Right atrium auricular region (tissue), 2 donors: ENCODE results near the gene TBX2. TPM values are rescaled to one million over a fixed set of nuclear protein-coding genes. Genes with fewer than 3 reads are reported as not detected.
"Not testable (repeated sequence)": the region's sequence is repeated elsewhere in the genome, so short reads cannot be mapped to it uniquely, and the experiment has no call there.

Source experiments
- DNase-seq: peaks from one replicate; pipeline ENCODE4 v3.0.0-alpha.2; 2019; ENCODE audit warnings: low spot score
- H3K27ac ChIP-seq, 2 donors: fragments of 200-600 bp; sonication (generic); 1 replicate in 1 of 2; 2 replicates in 1 of 2; pipeline ENCODE4 v1.5.1; 2016 to 2019
- H3K27me3 ChIP-seq, 2 donors: fragments of 200-600 bp; sonication (generic); one replicate each; pipeline versions ENCODE4 v1.5.1 to v1.6.0; 2017 to 2019
- H3K36me3 ChIP-seq: fragments of 200-600 bp; sonication (generic); one replicate; pipeline ENCODE4 v1.5.1; 2016
- H3K4me1 ChIP-seq, 2 donors: fragments of 200-600 bp; sonication (generic); one replicate each; pipeline versions ENCODE4 v1.5.1 to v1.6.0; 2017 to 2019
- H3K4me3 ChIP-seq, 2 donors: fragments of 200-600 bp; sonication (generic); 1 replicate in 1 of 2; 2 replicates in 1 of 2; pipeline ENCODE4 v1.5.1; 2017 to 2019; ENCODE audit warnings: mild to moderate bottlenecking in 1 of 2, moderate library complexity in 1 of 2
- H3K9me3 ChIP-seq, 2 donors: fragments of 200-600 bp; sonication (generic); one replicate each; pipeline ENCODE4 v1.5.1; 2019
- total RNA-seq, 2 donors: library from RNA; depleted of rRNA; stranded (reverse); fragments of >200 nt; gene quantifications; one replicate each; pipeline ENCODE4 v1.1.0, GENCODE V29; 2016
- TF ChIP-seq, protein P1 (sequence below), 2 donors: fragments of 200-600 bp; sonication (generic); IDR thresholded peaks; one replicate each; pipeline ENCODE4 v1.5.1; 2019; ENCODE audit warnings: antibody characterized with exemption in 2 of 2

Gene TBX2
- total RNA-seq, 2 donors from 2014 or later, result 4.3 to 6.9 TPM

DNA sequence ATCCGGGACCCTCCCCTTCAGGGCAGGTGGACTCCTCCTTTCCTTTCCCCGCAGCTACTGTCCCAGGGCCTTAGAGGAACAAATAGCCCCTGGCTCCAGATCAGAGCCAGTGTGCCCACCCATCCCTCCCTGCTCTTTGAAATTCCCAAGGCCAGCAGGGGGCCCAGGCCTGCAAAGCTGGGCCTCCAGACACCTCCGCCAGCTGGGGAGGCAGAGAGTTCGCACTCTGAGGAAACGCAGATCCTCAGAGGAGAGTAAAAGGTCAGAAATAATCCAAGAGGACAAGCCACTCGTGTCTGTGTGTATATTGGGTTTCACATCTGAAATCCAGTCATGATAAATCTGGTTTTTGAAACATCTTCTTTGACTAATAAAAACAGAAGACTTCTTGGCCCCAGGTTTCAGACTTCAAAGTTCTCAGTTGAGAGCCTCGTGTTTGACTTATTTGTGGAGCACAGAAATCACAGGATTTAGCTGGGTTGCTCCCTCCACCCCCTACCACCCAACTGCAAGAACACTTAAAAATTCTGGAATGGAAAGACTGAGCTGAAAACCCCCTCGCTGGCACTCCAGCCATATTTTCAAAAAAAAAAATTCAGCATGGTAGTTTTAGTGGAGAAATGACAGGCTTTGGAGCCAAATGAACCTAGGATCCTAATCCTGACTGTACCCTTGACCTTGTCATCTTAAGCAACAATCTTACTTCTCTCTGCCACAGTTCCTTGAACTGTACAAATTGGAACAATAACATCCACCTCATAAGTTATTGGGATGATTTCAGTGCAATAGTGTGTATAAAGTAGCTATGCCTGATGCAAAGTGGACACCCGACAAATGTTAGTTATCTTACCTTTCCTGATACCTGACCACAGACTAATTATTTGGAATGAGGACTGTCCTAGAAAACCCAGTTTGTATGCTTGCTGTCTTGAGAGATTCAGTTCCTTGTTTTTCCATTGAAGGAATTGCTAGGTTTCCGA lies 44.5 kb upstream of the TBX2 start:
- Histone ChIP-seq H3K27ac (no peak overlapping the region), H3K4me3 (no peak overlapping the region), H3K4me1 (no peaks in the 10 kb centered on the region), H3K36me3 (no peaks in the 10 kb centered on the region), H3K27me3 (no peaks in the 10 kb centered on the region), H3K9me3 (no peaks in the 10 kb centered on the region)
- no peak for DNase-seq
- TF ChIP-seq, protein P1, sequence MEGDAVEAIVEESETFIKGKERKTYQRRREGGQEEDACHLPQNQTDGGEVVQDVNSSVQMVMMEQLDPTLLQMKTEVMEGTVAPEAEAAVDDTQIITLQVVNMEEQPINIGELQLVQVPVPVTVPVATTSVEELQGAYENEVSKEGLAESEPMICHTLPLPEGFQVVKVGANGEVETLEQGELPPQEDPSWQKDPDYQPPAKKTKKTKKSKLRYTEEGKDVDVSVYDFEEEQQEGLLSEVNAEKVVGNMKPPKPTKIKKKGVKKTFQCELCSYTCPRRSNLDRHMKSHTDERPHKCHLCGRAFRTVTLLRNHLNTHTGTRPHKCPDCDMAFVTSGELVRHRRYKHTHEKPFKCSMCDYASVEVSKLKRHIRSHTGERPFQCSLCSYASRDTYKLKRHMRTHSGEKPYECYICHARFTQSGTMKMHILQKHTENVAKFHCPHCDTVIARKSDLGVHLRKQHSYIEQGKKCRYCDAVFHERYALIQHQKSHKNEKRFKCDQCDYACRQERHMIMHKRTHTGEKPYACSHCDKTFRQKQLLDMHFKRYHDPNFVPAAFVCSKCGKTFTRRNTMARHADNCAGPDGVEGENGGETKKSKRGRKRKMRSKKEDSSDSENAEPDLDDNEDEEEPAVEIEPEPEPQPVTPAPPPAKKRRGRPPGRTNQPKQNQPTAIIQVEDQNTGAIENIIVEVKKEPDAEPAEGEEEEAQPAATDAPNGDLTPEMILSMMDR (IDR thresholded peaks at IDR 0.05), result no peak

DNA sequence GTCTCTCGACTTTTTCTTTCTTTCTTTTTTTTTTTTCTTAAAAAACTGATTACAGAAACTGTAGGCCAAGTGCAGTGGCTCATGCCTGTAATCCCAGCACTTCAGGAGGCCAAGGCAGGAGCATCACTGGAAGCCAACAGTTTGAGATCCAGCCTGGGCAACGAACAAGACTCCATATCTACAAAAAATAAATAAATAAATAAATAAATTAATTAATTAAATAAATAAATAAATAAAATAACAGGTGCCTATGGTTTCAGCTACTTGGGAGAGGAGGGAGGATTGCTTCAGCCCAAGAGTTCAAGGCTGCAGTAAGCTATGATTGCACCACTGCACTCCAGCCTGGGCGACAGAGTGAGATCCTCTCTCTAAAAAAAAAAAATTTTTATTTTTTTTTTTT lies 42.6 kb upstream of the TBX2 start:
- H3K9me3 ChIP-seq, H3K27me3 ChIP-seq, H3K27ac ChIP-seq, H3K4me3 ChIP-seq, DNase-seq, H3K36me3 ChIP-seq, H3K4me1 ChIP-seq: not testable (repeated sequence)

DNA sequence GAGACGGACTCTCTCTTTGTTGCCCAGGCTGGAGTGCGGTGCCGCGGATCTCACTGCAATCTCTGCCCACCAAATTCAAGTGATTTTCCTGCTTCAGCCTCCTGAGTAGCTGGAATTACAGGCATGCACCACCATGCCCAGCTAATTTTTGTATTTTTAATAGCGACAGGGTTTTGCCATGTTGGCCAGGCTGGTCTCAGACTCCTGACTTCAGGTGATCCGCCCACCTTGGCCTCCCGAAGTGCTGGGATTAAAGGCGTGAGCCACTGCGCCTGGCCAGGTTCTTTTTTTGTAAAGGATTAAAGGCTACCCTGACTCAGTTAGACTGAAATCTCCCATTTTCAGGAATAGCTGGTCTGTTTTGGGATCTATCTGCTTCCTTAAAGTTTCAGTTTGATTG lies 40.1 kb upstream of the TBX2 start:
- H3K4me1 ChIP-seq, H3K36me3 ChIP-seq, H3K4me3 ChIP-seq, H3K27ac ChIP-seq, H3K27me3 ChIP-seq, H3K9me3 ChIP-seq, DNase-seq: not testable (repeated sequence)

GRCh38 chr17:61360318-61360943 lies 39.2 kb upstream of the TBX2 start:
- Histone ChIP-seq H3K36me3 (no peaks in the 10 kb centered on the region), H3K9me3 (no peaks in the 10 kb centered on the region), H3K27ac (no peak overlapping the region), H3K4me3 (no peak overlapping the region), H3K27me3 (no peaks in the 10 kb centered on the region), H3K4me1 (no peaks in the 10 kb centered on the region)
- no peak for DNase-seq
- TF ChIP-seq, protein P1 (IDR thresholded peaks at IDR 0.05), result no peak

DNA sequence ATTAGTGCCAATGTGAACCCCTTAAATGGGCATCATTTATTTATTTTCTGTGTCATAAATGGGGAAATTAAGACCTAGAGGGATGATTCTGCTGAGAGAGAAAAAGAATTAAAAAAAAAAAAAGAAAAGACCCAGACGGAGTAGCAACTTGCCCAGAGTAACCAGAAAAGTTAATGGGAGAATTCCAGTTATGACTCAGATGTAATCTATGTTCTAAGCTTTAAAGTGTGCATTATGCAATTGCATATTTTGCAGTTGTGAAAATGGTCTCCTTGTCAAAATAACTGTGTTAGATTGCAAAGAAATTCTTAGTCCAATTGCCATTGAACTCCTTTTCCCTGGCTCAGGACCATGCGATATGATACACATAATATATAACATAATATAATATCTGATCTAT lies 38.6 kb upstream of the TBX2 start:
- no peaks in the 10 kb centered on the region for H3K36me3 ChIP-seq
- TF ChIP-seq, protein P1 (IDR thresholded peaks at IDR 0.05), result no peak
- H3K9me3 ChIP-seq, result no peaks in the 10 kb centered on the region
- H3K4me1 ChIP-seq, result peaks cover 0 to 6% of the 10 kb centered on the region in 2 donors
- H3K27ac ChIP-seq, result no peak overlapping the region
- no peak overlapping the region for H3K4me3 ChIP-seq
- DNase-seq, result no peak
- no peaks in the 10 kb centered on the region for H3K27me3 ChIP-seq

DNA sequence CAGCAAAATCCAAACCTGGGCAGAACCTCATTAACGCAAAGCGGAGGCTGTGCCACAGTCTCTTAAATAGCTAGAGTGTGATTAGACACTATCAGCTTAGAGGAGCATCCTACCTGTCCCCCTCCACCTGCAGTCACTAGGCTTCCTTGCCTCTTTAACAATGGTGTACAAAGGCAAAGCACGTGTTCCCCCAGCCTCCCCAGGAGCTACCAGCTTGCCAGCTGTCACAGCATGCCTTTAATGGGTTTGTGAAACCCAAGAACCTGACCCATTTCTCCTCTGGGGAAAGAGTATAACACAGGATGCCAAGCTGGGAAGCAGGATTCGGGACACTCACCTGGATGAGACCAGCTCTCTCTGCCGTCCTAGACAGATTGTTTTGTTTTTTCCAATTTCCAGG lies 37.2 kb upstream of the TBX2 start:
- no peak overlapping the region for H3K27ac ChIP-seq
- no peak for DNase-seq
- TF ChIP-seq, protein P1 (IDR thresholded peaks at IDR 0.05), result no peak
- no peaks in the 10 kb centered on the region for H3K27me3 ChIP-seq
- no peaks in the 10 kb centered on the region for H3K9me3 ChIP-seq
- peaks cover 0 to 12% of the 10 kb centered on the region in 2 donors for H3K4me1 ChIP-seq
- H3K36me3 ChIP-seq, result no peaks in the 10 kb centered on the region
- H3K4me3 ChIP-seq, result no peak overlapping the region
